ENCODE results near the gene RUNDC1. TPM values are rescaled to one million over a fixed set of nuclear protein-coding genes. Genes with fewer than 3 reads are reported as not detected.

The RUNDC1 gene
- total and polyA plus RNA-seq, 2 donors (not counting 1 experiment from before 2014, with no cell fraction given): 8.0 to 8.8 TPM

DNA sequence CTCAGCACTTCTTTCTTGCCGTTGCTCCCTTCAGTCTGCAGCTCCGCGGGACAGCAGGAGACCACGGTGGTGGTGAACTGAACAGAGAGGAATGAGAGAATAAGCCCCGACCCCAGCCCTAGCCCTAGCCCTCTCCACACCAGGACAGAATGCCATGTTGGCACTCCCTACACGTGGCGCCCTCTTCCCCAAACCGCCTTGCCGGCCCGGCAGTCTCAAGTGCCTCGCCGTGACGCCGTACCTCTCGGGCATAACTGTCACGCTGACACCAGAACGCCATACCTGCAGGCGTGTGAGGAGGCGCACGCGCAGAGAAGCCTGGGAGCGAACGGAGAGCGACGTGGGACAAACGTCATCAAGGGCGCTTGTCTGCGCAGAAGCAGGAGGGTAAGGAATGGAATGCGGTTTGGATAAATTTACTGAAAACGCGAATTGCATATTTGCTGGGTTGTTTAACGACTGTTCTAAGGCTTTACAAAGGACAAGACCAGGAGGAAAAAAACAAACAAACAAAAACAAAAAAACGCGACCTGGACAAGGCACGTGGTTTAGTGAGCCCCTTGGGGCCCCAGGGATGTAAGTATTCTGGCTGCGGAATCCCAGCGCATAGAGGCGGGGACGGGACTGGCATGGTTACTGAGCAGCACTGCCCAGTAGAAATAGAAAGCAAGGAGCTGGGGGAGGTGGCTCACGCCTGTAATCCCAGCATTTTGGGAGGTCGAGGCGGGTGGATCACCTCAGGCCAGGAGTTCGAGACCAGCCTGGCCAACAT lies 16.0 kb upstream of the RUNDC1 start, which contains the start of gene AARSD1:
TSS of gene AARSD1 (minus strand) at position 294 of the 772 bp plus-strand sequence. CDS start at position 280, 14 bp downstream.
- peak within 1 kb of the TSS; percentile 78 for H3K9ac ChIP-seq (ENCODE audit: insufficient read depth, low read length)
- peak within 1 kb of the TSS; percentile 92 to 98 (median 94) for H3K4me3 ChIP-seq (replicated peaks in 1 of 4; ENCODE audit: control extremely low read depth in 1 of 4, insufficient read depth in 1 of 4, low read depth in 3 of 4, low read length in 4 of 4)
- H3K4me1 ChIP-seq (ENCODE audit: control insufficient read depth, extremely low read depth, insufficient read depth, low read length): peaks cover 3% of the 10 kb centered on the region
- peak; percentile 94 to 96 for DNase-seq (ENCODE audit: low read depth in 2 of 2)
- H3K36me3 ChIP-seq (ENCODE audit: control insufficient read depth, insufficient read depth, low read length): peaks cover 3% of the 10 kb centered on the region
- H2AFZ ChIP-seq (ENCODE audit: low read length): peak within 1 kb of the TSS; percentile 95
- no peaks in the 10 kb centered on the region for H4K20me1 ChIP-seq (ENCODE audit: control insufficient read depth, extremely low read depth, insufficient read depth, low read length)
- TF ChIP-seq, protein P1, sequence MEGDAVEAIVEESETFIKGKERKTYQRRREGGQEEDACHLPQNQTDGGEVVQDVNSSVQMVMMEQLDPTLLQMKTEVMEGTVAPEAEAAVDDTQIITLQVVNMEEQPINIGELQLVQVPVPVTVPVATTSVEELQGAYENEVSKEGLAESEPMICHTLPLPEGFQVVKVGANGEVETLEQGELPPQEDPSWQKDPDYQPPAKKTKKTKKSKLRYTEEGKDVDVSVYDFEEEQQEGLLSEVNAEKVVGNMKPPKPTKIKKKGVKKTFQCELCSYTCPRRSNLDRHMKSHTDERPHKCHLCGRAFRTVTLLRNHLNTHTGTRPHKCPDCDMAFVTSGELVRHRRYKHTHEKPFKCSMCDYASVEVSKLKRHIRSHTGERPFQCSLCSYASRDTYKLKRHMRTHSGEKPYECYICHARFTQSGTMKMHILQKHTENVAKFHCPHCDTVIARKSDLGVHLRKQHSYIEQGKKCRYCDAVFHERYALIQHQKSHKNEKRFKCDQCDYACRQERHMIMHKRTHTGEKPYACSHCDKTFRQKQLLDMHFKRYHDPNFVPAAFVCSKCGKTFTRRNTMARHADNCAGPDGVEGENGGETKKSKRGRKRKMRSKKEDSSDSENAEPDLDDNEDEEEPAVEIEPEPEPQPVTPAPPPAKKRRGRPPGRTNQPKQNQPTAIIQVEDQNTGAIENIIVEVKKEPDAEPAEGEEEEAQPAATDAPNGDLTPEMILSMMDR (conservative IDR thresholded peaks at IDR 0.05 in 1 of 2, IDR thresholded peaks at IDR 0.05 in 1 of 2; ENCODE audit: low read depth in 1 of 2, low read length in 2 of 2): no peak
- no peak for TF ChIP-seq EZH2 (IDR thresholded peaks at IDR 0.05; ENCODE audit: low read length, missing control alignments)
- H3K9me3 ChIP-seq (ENCODE audit: control insufficient read depth, insufficient read depth, low read depth, low read length): no peaks in the 10 kb centered on the region
- peaks cover 10% of the 10 kb centered on the region for H3K79me2 ChIP-seq (ENCODE audit: control insufficient read depth, insufficient read depth, low read length)
- peak within 1 kb of the TSS; percentile 91 for H3K27ac ChIP-seq (ENCODE audit: insufficient read depth, low read length)
- peak within 1 kb of the TSS; percentile 93 for H3K4me2 ChIP-seq (ENCODE audit: extremely low read depth, insufficient read depth, low read length)
- no peaks in the 10 kb centered on the region for H3K27me3 ChIP-seq (ENCODE audit: control insufficient read depth, insufficient read depth, low read length)

DNA sequence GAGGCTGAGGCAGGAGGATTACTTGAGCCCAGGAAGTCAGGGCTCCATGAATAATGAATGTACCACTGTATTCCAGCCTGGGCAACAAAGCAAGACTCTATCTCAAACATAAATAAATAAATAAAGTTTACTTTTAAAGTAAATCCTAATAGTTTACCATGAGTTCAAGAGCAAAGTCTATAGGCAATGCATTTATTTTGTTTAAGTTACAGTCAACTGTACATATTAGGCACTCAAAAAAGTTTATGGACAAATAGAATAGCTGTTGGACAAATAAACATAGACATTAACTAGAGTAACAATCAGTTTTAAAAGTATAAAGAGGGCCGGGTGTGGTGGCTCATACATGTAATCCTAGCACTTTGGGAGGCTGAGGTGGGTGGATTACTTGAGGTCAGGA lies 12.4 kb upstream of the RUNDC1 start:
- Histone ChIP-seq H3K27me3 (ENCODE audit: control insufficient read depth, insufficient read depth, low read length) (no peaks in the 10 kb centered on the region), H3K9ac (ENCODE audit: insufficient read depth, low read length) (no peak overlapping the region)

DNA sequence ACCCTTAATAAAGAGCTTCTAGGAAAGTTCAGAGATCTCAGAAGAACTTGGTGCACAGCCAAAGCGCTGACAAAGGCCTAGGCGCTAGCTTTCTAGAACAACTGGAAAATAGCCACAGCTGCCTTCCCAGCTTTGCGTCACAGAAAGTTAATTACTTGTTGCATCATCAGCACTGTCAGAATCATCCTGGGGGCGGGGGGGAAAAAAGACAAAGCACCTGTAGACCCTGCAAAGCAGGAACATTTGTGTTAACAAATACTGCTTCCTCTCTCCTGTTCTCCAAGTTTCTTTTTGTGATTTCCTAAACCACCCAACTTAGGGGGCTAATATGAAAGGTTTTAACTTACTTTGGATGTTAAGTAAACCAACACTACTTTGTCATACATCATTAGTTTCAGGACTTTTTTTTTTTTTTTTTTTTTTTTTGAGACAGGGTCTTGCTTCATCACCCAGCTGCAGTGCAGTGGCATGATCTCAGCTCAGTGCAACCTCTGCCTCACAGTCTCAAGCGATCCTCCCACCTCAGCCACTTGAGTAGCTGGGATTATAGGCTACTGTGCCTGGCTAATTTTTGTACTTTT lies 11.3 kb upstream of the RUNDC1 start:
- Histone ChIP-seq H3K27ac (ENCODE audit: insufficient read depth, low read length) (no peak overlapping the region), H3K9ac (ENCODE audit: insufficient read depth, low read length) (no peak overlapping the region), H3K4me1 (ENCODE audit: control insufficient read depth, extremely low read depth, insufficient read depth, low read length) (no peaks in the 10 kb centered on the region), H4K20me1 (ENCODE audit: control insufficient read depth, extremely low read depth, insufficient read depth, low read length) (no peaks in the 10 kb centered on the region), H3K36me3 (ENCODE audit: control insufficient read depth, insufficient read depth, low read length) (no peaks in the 10 kb centered on the region), H3K4me2 (ENCODE audit: extremely low read depth, insufficient read depth, low read length) (no peak overlapping the region), H3K9me3 (ENCODE audit: control insufficient read depth, insufficient read depth, low read depth, low read length) (no peaks in the 10 kb centered on the region), H3K4me3 (replicated peaks in 1 of 4; ENCODE audit: control extremely low read depth in 1 of 4, insufficient read depth in 1 of 4, low read depth in 3 of 4, low read length in 4 of 4) (no peak overlapping the region), H3K79me2 (ENCODE audit: control insufficient read depth, insufficient read depth, low read length) (peaks cover 2% of the 10 kb centered on the region), H3K27me3 (ENCODE audit: control insufficient read depth, insufficient read depth, low read length) (no peaks in the 10 kb centered on the region), H2AFZ (ENCODE audit: low read length) (no peak overlapping the region)
- TF ChIP-seq, protein P1 (conservative IDR thresholded peaks at IDR 0.05 in 1 of 2, IDR thresholded peaks at IDR 0.05 in 1 of 2; ENCODE audit: low read depth in 1 of 2, low read length in 2 of 2): no peak
- no peak for TF ChIP-seq EZH2 (IDR thresholded peaks at IDR 0.05; ENCODE audit: low read length, missing control alignments)
- peak in 1 of 2 donors; percentile 88 for DNase-seq (ENCODE audit: low read depth in 2 of 2)

More for the DNA sequence above, 12.4 kb upstream of the RUNDC1 start:
- Histone ChIP-seq H3K4me2 (ENCODE audit: extremely low read depth, insufficient read depth, low read length) (no peak overlapping the region), H3K36me3 (ENCODE audit: control insufficient read depth, insufficient read depth, low read length) (no peaks in the 10 kb centered on the region), H3K79me2 (ENCODE audit: control insufficient read depth, insufficient read depth, low read length) (peaks cover 10% of the 10 kb centered on the region), H3K27ac (ENCODE audit: insufficient read depth, low read length) (no peak overlapping the region), H3K4me3 (replicated peaks in 1 of 4; ENCODE audit: control extremely low read depth in 1 of 4, insufficient read depth in 1 of 4, low read depth in 3 of 4, low read length in 4 of 4) (no peak overlapping the region), H3K9me3 (ENCODE audit: control insufficient read depth, insufficient read depth, low read depth, low read length) (no peaks in the 10 kb centered on the region), H4K20me1 (ENCODE audit: control insufficient read depth, extremely low read depth, insufficient read depth, low read length) (no peaks in the 10 kb centered on the region), H3K4me1 (ENCODE audit: control insufficient read depth, extremely low read depth, insufficient read depth, low read length) (peaks cover 3% of the 10 kb centered on the region), H2AFZ (ENCODE audit: low read length) (no peak overlapping the region)
- DNase-seq (ENCODE audit: low read depth in 2 of 2): no peak
- TF ChIP-seq EZH2 (IDR thresholded peaks at IDR 0.05; ENCODE audit: low read length, missing control alignments): no peak
- TF ChIP-seq, protein P1 (conservative IDR thresholded peaks at IDR 0.05 in 1 of 2, IDR thresholded peaks at IDR 0.05 in 1 of 2; ENCODE audit: low read depth in 1 of 2, low read length in 2 of 2): no peak
